Panc1 (cell line): ENCODE measurements around the gene TMX4. TPM values are rescaled to one million over a fixed set of nuclear protein-coding genes. Genes with fewer than 3 reads are reported as not detected.

Source experiments
- ATAC-seq: fragments of 200-7000 bp; cut with Tn5 transposase; 2 replicates; pipeline ENCODE4 v1.9.1; 2020; ENCODE audit warnings: mild to moderate bottlenecking, moderate library complexity
- BruUV-seq: library from RNA; stranded (reverse); fragments of 400-500 nt; replicated peaks from 2 replicates; lab custom pipeline; 2021; lab: Mats Ljungman, UMichigan
- CTCF ChIA-PET: fragments of 300-600 bp; sonication (Branson Sonifier 250); formaldehyde crosslinking; loops from one replicate; lab custom pipeline; 2022; ENCODE audit warnings: antibody characterized with exemption; lab: Charles Lee
- POLR2A ChIA-PET: fragments of 300-600 bp; sonication (Branson Sonifier 250); formaldehyde crosslinking; loops from one replicate; lab custom pipeline; 2022; ENCODE audit warnings: antibody characterized with exemption; lab: Charles Lee
- DNase-seq: peaks from one replicate; pipeline ENCODE4 v3.0.0-alpha.2; 2010; ENCODE audit warnings: low read depth, low spot score
- H3K27ac ChIP-seq: 2 replicates; pipeline ENCODE4 v1.5.1; 2011; ENCODE audit warnings: mild to moderate bottlenecking, low read length, inconsistent platforms
- H3K27me3 ChIP-seq: fragments of 200-500 bp; sonication (Bioruptor generic); 2 replicates; pipeline ENCODE4 v1.6.0; 2014; ENCODE audit warnings: low read length, inconsistent platforms; ENCODE audit not compliant: control insufficient read depth, insufficient read depth
- H3K36me3 ChIP-seq: fragments of 200-500 bp; sonication (Bioruptor generic); 2 replicates; pipeline ENCODE4 v1.5.1; 2014; ENCODE audit warnings: inconsistent platforms, mild to moderate bottlenecking, low read length, moderate library complexity; ENCODE audit not compliant: control insufficient read depth, insufficient read depth
- H3K4me1 ChIP-seq: 2 replicates; pipeline ENCODE4 v1.5.1; 2011; ENCODE audit warnings: inconsistent platforms, mild to moderate bottlenecking, low read length, moderate library complexity; ENCODE audit not compliant: control insufficient read depth, insufficient read depth
- H3K4me3 ChIP-seq, 2 experiments: 2 replicates each; pipeline ENCODE4 v1.5.1; 2011 to 2012; ENCODE audit warnings: low read depth in 2 of 2, low read length in 2 of 2, mild to moderate bottlenecking in 2 of 2, inconsistent platforms in 1 of 2, moderate library complexity in 1 of 2
- H3K9me3 ChIP-seq: fragments of 200-500 bp; sonication (Bioruptor generic); 2 replicates; pipeline ENCODE4 v1.5.1; 2014; ENCODE audit warnings: low read depth, mild to moderate bottlenecking, inconsistent platforms, low read length, moderate library complexity; ENCODE audit not compliant: control insufficient read depth, insufficient read depth
- POLR2AphosphoS5 ChIP-seq: IDR thresholded peaks from 2 replicates; pipeline ENCODE4 v1.6.1; 2012; ENCODE audit warnings: mild to moderate bottlenecking, low read depth, low read length, moderate library complexity
- SIN3A ChIP-seq: IDR thresholded peaks from 2 replicates; pipeline ENCODE4 v1.6.1; 2012; ENCODE audit warnings: low read depth, mild to moderate bottlenecking, low read length, moderate library complexity, borderline replicate concordance; ENCODE audit not compliant: insufficient read depth
- TCF7L2 ChIP-seq: IDR thresholded peaks from 2 replicates; pipeline ENCODE4 v1.6.1; 2011; ENCODE audit warnings: mild to moderate bottlenecking, low read depth, low read length, inconsistent platforms
- in situ Hi-C: cut with HindIII; loops from 2 replicates; pipeline ENCODE4 v1.10.0; 2016; ENCODE audit warnings: low sequenced_read_pairs, low pct_unique_long_range_greater_than_20kb
- intact Hi-C: fragments of 100-400 bp; cut with micrococcal nuclease; formaldehyde crosslinking; loops from one replicate; pipeline ENCODE4 v1.10.0; 2022; ENCODE audit not compliant: unreplicated experiment
- total RNA-seq: library from RNA; stranded (reverse); gene quantifications from one replicate; pipeline ENCODE4 v1.2.1, GENCODE V29; 2021; ENCODE audit not compliant: unreplicated experiment
- TF ChIP-seq, protein P1 (sequence below), 2 experiments: IDR thresholded peaks; 2 replicates each; pipeline ENCODE4 v1.6.1; 2011 to 2012; ENCODE audit warnings: low read depth in 2 of 2, control low read depth in 1 of 2, low read length in 1 of 2, mild to moderate bottlenecking in 1 of 2, moderate library complexity in 1 of 2; ENCODE audit not compliant: insufficient read depth in 1 of 2
- TF ChIP-seq, protein P2 (sequence below): fragments of 450-650 bp; IDR thresholded peaks from 2 replicates; pipeline ENCODE4 v1.5.1; 2017; ENCODE audit warnings: mild to moderate bottlenecking

TMX4 gene
- total RNA-seq, 1 experiment from 2014 or later = 34.6 TPM

DNA sequence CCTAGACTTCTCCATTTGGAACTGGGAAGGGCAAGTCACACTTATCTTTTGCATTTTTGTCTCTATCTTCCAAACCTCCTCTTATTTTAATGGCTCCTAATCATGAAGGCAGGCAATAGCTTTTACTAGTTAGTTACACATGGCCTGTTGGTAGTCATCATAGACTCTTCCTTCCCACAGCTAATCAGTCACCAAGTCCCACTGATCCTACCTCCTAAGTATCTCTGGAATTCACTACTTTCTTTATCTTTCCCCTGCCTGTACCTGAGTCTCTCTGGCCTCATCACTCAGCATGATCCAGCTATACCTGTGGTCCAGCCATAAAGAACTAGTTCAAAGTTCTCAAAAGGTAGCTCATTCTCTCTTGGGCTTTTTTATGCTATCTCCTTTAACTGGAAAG, 18.8 kb downstream of the TMX4 start:
- in situ Hi-C loops = no loop called here

DNA sequence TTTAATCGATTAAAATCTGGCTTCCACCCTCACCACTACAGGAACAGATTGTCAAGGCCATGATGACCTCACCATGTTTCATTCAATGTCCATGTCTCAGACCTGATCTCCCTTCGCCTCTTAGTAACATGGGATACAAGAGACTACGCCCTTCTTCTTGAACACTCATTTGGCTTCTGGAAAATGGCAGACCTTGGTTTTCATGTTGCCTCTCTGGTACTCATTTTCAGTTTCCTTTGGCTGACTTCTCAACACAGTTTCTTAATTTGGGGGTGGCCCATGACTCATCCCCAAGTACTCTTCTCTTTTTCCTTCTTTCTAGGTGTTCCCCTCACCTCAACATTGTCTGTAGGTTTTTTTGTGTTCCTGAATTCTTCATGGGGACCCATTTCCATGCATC, 22.7 kb downstream of the TMX4 start:
- no peak for DNase-seq
- intact Hi-C loops (no loop called here), in situ Hi-C loops (no loop called here)
- H3K27me3 ChIP-seq = no peaks in the 10 kb centered on the region
- ChIA-PET POLR2A (no interaction called here), CTCF (no interaction called here)
- H3K9me3 ChIP-seq = peaks cover 3% of the 10 kb centered on the region; the same call in 1 of the 2 replicates
- H3K36me3 ChIP-seq = no peaks in the 10 kb centered on the region
- H3K4me3 ChIP-seq = no peak overlapping the region
- no peak for ATAC-seq
- TF ChIP-seq SIN3A = no peak
- TF ChIP-seq POLR2AphosphoS5 = no peak
- TF ChIP-seq TCF7L2 = no peak
- TF ChIP-seq, protein P1, sequence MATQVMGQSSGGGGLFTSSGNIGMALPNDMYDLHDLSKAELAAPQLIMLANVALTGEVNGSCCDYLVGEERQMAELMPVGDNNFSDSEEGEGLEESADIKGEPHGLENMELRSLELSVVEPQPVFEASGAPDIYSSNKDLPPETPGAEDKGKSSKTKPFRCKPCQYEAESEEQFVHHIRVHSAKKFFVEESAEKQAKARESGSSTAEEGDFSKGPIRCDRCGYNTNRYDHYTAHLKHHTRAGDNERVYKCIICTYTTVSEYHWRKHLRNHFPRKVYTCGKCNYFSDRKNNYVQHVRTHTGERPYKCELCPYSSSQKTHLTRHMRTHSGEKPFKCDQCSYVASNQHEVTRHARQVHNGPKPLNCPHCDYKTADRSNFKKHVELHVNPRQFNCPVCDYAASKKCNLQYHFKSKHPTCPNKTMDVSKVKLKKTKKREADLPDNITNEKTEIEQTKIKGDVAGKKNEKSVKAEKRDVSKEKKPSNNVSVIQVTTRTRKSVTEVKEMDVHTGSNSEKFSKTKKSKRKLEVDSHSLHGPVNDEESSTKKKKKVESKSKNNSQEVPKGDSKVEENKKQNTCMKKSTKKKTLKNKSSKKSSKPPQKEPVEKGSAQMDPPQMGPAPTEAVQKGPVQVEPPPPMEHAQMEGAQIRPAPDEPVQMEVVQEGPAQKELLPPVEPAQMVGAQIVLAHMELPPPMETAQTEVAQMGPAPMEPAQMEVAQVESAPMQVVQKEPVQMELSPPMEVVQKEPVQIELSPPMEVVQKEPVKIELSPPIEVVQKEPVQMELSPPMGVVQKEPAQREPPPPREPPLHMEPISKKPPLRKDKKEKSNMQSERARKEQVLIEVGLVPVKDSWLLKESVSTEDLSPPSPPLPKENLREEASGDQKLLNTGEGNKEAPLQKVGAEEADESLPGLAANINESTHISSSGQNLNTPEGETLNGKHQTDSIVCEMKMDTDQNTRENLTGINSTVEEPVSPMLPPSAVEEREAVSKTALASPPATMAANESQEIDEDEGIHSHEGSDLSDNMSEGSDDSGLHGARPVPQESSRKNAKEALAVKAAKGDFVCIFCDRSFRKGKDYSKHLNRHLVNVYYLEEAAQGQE (IDR thresholded peaks at IDR 0.05; ENCODE audit: insufficient read depth in 1 of 2, low read depth in 2 of 2, low read length in 1 of 2) = no peak
- TF ChIP-seq, protein P2, sequence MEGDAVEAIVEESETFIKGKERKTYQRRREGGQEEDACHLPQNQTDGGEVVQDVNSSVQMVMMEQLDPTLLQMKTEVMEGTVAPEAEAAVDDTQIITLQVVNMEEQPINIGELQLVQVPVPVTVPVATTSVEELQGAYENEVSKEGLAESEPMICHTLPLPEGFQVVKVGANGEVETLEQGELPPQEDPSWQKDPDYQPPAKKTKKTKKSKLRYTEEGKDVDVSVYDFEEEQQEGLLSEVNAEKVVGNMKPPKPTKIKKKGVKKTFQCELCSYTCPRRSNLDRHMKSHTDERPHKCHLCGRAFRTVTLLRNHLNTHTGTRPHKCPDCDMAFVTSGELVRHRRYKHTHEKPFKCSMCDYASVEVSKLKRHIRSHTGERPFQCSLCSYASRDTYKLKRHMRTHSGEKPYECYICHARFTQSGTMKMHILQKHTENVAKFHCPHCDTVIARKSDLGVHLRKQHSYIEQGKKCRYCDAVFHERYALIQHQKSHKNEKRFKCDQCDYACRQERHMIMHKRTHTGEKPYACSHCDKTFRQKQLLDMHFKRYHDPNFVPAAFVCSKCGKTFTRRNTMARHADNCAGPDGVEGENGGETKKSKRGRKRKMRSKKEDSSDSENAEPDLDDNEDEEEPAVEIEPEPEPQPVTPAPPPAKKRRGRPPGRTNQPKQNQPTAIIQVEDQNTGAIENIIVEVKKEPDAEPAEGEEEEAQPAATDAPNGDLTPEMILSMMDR = no peak
- BruUV-seq = no TSS peak
- no peaks in the 10 kb centered on the region for H3K4me1 ChIP-seq
- no peak overlapping the region for H3K27ac ChIP-seq

More for the DNA sequence above, 18.8 kb downstream of the TMX4 start:
- DNase-seq = no peak
- Histone ChIP-seq H3K27me3 (no peaks in the 10 kb centered on the region), H3K4me3 (no peak overlapping the region), H3K4me1 (no peaks in the 10 kb centered on the region), H3K9me3 (no peaks in the 10 kb centered on the region), H3K36me3 (no peaks in the 10 kb centered on the region), H3K27ac (no peak overlapping the region)
- ChIA-PET CTCF (no interaction called here), POLR2A (no interaction called here)
- no TSS peak for BruUV-seq
- intact Hi-C loops = no loop called here
- no peak for ATAC-seq
- no peak for TF ChIP-seq TCF7L2
- no peak for TF ChIP-seq POLR2AphosphoS5
- no peak for TF ChIP-seq SIN3A
- TF ChIP-seq, protein P2 = no peak
- TF ChIP-seq, protein P1 (IDR thresholded peaks at IDR 0.05; ENCODE audit: insufficient read depth in 1 of 2, low read depth in 2 of 2, low read length in 1 of 2) = no peak
